Tibial nerve (tissue), 3 donors: ENCODE measurements around the gene OSBPL6.

Source experiments
- CTCF ChIP-seq, 5 experiments: fragments of 200-600 bp in 3 of 5; fragments of 450-650 bp in 2 of 5; sonication (generic) in 3 of 5; IDR thresholded peaks; one replicate each; pipeline ENCODE4 v1.5.1; 2016 to 2019; ENCODE audit warnings: antibody characterized with exemption in 5 of 5, mild to moderate bottlenecking in 3 of 5, moderate library complexity in 2 of 5
- POLR2A ChIP-seq, 2 donors: fragments of 450-650 bp; IDR thresholded peaks; one replicate each; pipeline ENCODE4 v1.6.1; 2017; ENCODE audit warnings: antibody characterized with exemption in 2 of 2, mild to moderate bottlenecking in 2 of 2, moderate library complexity in 2 of 2

GRCh38 chr2:178345951-178346350 lies 151.6 kb downstream of the OSBPL6 start:
- no peak for TF ChIP-seq CTCF (IDR thresholded peaks at IDR 0.05)
- TF ChIP-seq POLR2A (IDR thresholded peaks at IDR 0.05), result no peak
